ENCODE measurements around the gene MTX3. TPM values are rescaled to one million over a fixed set of nuclear protein-coding genes. Genes with fewer than 3 reads are reported as not detected.

MTX3 gene
- total RNA-seq, 1 experiment from 2014 or later = 34.6 TPM

- TF ChIP-seq ERG (CRISPR knock-in tag; IDR thresholded peaks at IDR 0.05) = no peak
- TF ChIP-seq E2F1 (CRISPR knock-in tag; IDR thresholded peaks at IDR 0.05) = no peak
- TF ChIP-seq JUN (CRISPR knock-in tag; IDR thresholded peaks at IDR 0.05) = peak; percentile 29; the same call in 1 of the 2 replicates
- TF ChIP-seq ZNF425 (CRISPR knock-in tag; conservative IDR thresholded peaks at IDR 0.05) = no peak
- peak; percentile 41; the same call in 1 of the 2 replicates for TF ChIP-seq ARID4B (CRISPR knock-in tag; IDR thresholded peaks at IDR 0.05; ENCODE audit: borderline replicate concordance)
- TF ChIP-seq GRHL2 (CRISPR knock-in tag; IDR thresholded peaks at IDR 0.05; ENCODE audit: insufficient replicate concordance, severe bottlenecking) = no peak
- TF ChIP-seq ATF1 (CRISPR knock-in tag; IDR thresholded peaks at IDR 0.05) = peak; percentile 79; the same call in 1 of the 2 replicates
- no peak for TF ChIP-seq ZNF512 (CRISPR knock-in tag; IDR thresholded peaks at IDR 0.05; ENCODE audit: borderline replicate concordance)
- TF ChIP-seq ZNF121 (CRISPR knock-in tag; IDR thresholded peaks at IDR 0.05) = peak; percentile 79; the same call in 1 of the 2 replicates
- TF ChIP-seq NFYB (CRISPR knock-in tag; conservative IDR thresholded peaks at IDR 0.05; ENCODE audit: low read depth) = no peak
- no peak for TF ChIP-seq TP53 (CRISPR knock-in tag; IDR thresholded peaks at IDR 0.05)
- peak; percentile 77 for TF ChIP-seq USF1 (CRISPR knock-in tag; IDR thresholded peaks at IDR 0.05)
- no peak for TF ChIP-seq ZMAT4 (CRISPR knock-in tag; IDR thresholded peaks at IDR 0.05)
- TF ChIP-seq ZNF423 (CRISPR knock-in tag; IDR thresholded peaks at IDR 0.05) = 0 out of 2 replicates have a peak, but pooled peaks have one; percentile 16
- TF ChIP-seq AR (CRISPR knock-in tag; IDR thresholded peaks at IDR 0.05) = no peak
- TF ChIP-seq ELF4 (CRISPR knock-in tag; IDR thresholded peaks at IDR 0.05; ENCODE audit: low read depth) = 0 out of 2 replicates have a peak, but pooled peaks have one; percentile 77
- peak; percentile 86 for TF ChIP-seq MAX (CRISPR knock-in tag; IDR thresholded peaks at IDR 0.05)
- TF ChIP-seq ZSCAN18 (CRISPR knock-in tag; IDR thresholded peaks at IDR 0.05) = no peak
- no peak for TF ChIP-seq SMAD3 (CRISPR knock-in tag; IDR thresholded peaks at IDR 0.05; ENCODE audit: borderline replicate concordance)
- TF ChIP-seq SOX15 (CRISPR knock-in tag; IDR thresholded peaks at IDR 0.05) = no peak
Observed at GRCh38 chr5:79990598-79991507, at the start of gene MTX3 (continued).
